Stimulated activated memory B cell treated with anti-CD40 and anti-IgM and Interleukin-4, amounts not matched to agents 10 μg/mL and 1 μg/mL and 100 μg/mL, for 72 hours (primary cell): ENCODE measurements around the gene BRICD5.

Experiments
- ATAC-seq: fragments of 150-1000 bp; cut with Tn5 transposase; 2 replicates; pipeline ENCODE4 v1.10.0; 2021
- H3K27ac Mint-ChIP-seq: one replicate; pipeline ENCODE4 v1.8.0; 2022; ENCODE audit warnings: mild to moderate bottlenecking, mixed read lengths
- H3K27me3 Mint-ChIP-seq: one replicate; pipeline ENCODE4 v1.8.0; 2022; ENCODE audit warnings: mixed read lengths
- H3K36me3 Mint-ChIP-seq: one replicate; pipeline ENCODE4 v1.8.0; 2022; ENCODE audit warnings: mixed read lengths
- H3K4me1 Mint-ChIP-seq: one replicate; pipeline ENCODE4 v1.8.0; 2022; ENCODE audit warnings: mixed read lengths
- H3K4me3 Mint-ChIP-seq: one replicate; pipeline ENCODE4 v1.8.0; 2022; ENCODE audit warnings: mild to moderate bottlenecking, moderate library complexity, mixed read lengths
- H3K9me3 Mint-ChIP-seq: one replicate; pipeline ENCODE4 v1.8.0; 2022; ENCODE audit warnings: mixed read lengths

Gene BRICD5

GRCh38 chr16:2176047-2176446 lies 34.6 kb downstream of the BRICD5 start:
- ATAC-seq = no peak
- no peak overlapping the region for H3K4me3 Mint-ChIP-seq
- no peaks in the 10 kb centered on the region for H3K9me3 Mint-ChIP-seq
- H3K27ac Mint-ChIP-seq = no peak overlapping the region
- peaks cover 45% of the 10 kb centered on the region for H3K36me3 Mint-ChIP-seq
- no peaks in the 10 kb centered on the region for H3K27me3 Mint-ChIP-seq
- H3K4me1 Mint-ChIP-seq = no peaks in the 10 kb centered on the region

DNA sequence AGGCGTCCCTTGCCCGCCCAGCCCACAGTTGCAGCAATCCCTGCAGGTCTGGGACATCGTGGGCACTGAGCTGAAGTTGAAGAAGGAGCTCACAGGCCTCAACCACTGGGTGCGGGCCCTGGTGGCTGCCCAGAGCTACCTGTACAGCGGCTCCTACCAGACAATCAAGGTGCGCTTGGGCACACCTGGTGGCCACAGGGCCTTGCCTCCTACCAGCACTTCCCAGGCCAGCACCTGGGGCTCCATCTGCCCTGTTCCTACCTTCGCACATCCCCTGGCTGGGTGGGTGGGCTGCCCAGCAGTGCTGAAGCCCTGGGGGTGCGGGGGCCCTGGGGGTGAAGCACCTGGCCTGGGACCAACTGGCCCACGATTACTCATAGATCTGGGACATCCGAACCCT lies 35.2 kb downstream of the BRICD5 start:
- Mint-ChIP-seq H3K4me3 (no peak overlapping the region), H3K4me1 (no peaks in the 10 kb centered on the region), H3K27ac (no peak overlapping the region), H3K27me3 (no peaks in the 10 kb centered on the region), H3K36me3 (peaks cover 45% of the 10 kb centered on the region), H3K9me3 (no peaks in the 10 kb centered on the region)
- no peak for ATAC-seq

DNA sequence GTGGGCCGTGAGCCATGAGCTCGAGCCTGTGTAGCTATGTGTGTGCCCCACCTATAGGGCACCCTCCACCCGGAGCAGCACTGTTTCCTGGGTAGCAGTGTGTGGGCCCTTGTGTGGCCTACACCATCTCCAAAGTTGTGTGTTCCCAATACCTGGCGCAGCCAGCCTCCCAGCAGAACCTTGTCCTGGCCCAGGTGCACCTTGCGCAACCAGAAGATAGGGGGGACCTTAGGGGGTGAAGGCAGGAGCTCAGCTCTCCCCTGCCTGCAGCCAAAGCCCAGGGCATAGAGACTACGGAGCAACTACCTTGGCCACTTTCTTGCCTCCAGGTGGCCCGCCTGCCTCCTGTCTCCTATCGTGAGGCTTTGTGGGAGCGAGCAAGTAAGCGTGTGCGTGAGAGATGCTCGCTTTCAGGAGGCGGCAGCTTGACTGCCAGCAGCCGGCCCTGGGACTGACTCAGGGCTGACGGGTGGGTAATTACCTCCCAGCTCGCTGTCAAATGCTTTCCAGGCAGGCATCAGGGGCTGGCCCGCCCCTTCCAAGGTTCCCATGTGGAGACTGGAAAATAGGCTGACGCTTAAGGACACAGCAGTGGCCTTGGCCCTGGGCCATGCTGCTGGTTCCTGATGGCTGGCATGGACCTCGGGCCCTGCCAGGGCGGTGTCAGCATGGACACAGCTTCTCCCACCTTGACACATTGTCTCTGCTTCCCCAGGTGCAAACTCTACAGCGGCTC lies 36.1 kb downstream of the BRICD5 start:
- ATAC-seq = no peak
- H3K36me3 Mint-ChIP-seq = peaks cover 45% of the 10 kb centered on the region
- H3K4me1 Mint-ChIP-seq = no peaks in the 10 kb centered on the region
- H3K27ac Mint-ChIP-seq = no peak overlapping the region
- no peaks in the 10 kb centered on the region for H3K9me3 Mint-ChIP-seq
- no peak overlapping the region for H3K4me3 Mint-ChIP-seq
- H3K27me3 Mint-ChIP-seq = no peaks in the 10 kb centered on the region

- ATAC-seq = no peak
- Mint-ChIP-seq H3K36me3 (peaks cover 45% of the 10 kb centered on the region), H3K27me3 (no peaks in the 10 kb centered on the region), H3K9me3 (no peaks in the 10 kb centered on the region), H3K4me3 (no peak overlapping the region), H3K4me1 (no peaks in the 10 kb centered on the region), H3K27ac (no peak overlapping the region)
Measured at GRCh38 chr16:2173916-2174315, 36.7 kb downstream of the BRICD5 start.

GRCh38 chr16:2173366-2173765 lies 37.3 kb downstream of the BRICD5 start:
- H3K27me3 Mint-ChIP-seq = no peaks in the 10 kb centered on the region
- no peak for ATAC-seq

GRCh38 chr16:2172688-2173335 lies 37.9 kb downstream of the BRICD5 start:
- H3K27ac Mint-ChIP-seq = no peak overlapping the region
- no peak for ATAC-seq

More at GRCh38 chr16:2173366-2173765, 37.3 kb downstream of the BRICD5 start:
- H3K9me3 Mint-ChIP-seq = no peaks in the 10 kb centered on the region
- H3K27ac Mint-ChIP-seq = no peak overlapping the region
- H3K4me1 Mint-ChIP-seq = no peaks in the 10 kb centered on the region
- H3K36me3 Mint-ChIP-seq = peaks cover 46% of the 10 kb centered on the region
- no peak overlapping the region for H3K4me3 Mint-ChIP-seq

DNA sequence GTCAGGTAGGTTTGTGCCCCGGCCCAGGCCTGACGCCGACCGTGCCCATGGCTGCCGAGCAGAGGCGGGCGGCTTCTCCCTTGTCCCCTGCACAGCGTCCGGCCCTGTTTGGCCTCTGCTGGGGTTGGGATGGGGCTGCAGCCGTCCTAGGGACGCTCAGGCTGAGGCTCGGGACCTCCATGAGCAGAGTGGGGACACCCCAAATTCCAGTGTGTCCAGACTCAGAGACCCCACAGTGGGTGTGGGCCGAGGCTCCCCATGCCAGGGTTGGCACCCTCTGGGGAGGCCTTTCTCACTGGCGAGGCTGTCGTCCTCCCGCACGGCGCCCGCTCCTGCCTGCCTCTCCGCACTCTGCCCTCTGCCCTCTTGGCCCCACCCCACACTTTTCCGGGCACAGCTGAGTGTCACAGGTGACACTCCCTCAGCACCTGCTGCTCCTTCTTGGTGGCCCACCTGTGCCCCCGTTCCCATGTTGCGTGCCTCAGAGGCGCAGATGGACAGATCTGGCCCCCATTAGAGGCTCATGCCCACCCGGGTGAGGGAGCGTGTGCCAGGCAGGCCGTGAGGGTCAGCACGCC lies 39.0 kb downstream of the BRICD5 start:
- Mint-ChIP-seq H3K4me1 (no peaks in the 10 kb centered on the region), H3K27ac (no peak overlapping the region), H3K9me3 (no peaks in the 10 kb centered on the region), H3K4me3 (no peak overlapping the region), H3K27me3 (no peaks in the 10 kb centered on the region), H3K36me3 (peaks cover 43% of the 10 kb centered on the region)
- ATAC-seq = no peak

More at GRCh38 chr16:2172688-2173335, 37.9 kb downstream of the BRICD5 start:
- no peaks in the 10 kb centered on the region for H3K9me3 Mint-ChIP-seq
- peaks cover 51% of the 10 kb centered on the region for H3K36me3 Mint-ChIP-seq
- no peaks in the 10 kb centered on the region for H3K4me1 Mint-ChIP-seq
- H3K27me3 Mint-ChIP-seq = no peaks in the 10 kb centered on the region
- H3K4me3 Mint-ChIP-seq = no peak overlapping the region

DNA sequence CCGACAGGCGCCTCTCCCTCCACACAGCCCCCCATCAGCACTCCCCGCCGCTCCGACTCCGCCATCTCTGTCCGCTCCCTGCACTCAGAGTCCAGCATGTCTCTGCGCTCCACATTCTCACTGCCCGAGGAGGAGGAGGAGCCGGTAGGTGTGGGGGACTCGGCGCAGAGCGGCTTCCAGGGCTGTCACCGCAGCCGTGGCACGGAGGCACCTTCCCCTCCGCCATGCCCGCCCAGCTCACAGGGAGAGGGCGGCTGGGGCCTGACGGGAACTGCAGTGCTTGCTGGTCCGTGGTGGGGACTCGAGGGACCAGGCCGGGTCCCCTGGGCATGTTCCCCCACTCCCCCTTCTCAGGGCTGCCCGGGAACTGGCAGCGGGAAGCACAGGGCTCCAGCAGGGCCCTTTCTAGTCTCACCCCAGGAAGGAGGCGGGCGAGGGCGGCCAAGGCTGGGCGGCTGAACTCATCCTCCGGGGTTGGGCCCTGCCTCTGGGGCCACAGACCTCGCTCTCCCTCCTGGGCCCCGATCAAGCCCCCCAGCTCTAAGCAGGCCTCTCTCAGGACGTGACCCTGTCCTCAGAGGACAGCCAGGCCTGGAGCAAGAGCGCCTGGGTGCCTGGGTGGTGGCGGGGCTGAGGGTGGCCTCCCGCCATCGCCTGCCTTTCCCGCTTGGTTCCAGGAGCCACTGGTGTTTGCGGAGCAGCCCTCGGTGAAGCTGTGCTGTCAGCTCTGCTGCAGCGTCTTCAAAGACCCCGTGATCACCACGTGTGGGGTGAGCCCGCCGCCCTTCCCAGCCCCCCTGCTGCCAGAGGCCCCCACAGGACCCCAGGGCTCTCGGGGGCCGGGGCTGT lies 39.9 kb downstream of the BRICD5 start:
- Mint-ChIP-seq H3K36me3 (peaks cover 43% of the 10 kb centered on the region), H3K4me1 (no peaks in the 10 kb centered on the region), H3K27me3 (no peaks in the 10 kb centered on the region), H3K9me3 (no peaks in the 10 kb centered on the region), H3K27ac (no peak overlapping the region), H3K4me3 (no peak overlapping the region)
- ATAC-seq = no peak

DNA sequence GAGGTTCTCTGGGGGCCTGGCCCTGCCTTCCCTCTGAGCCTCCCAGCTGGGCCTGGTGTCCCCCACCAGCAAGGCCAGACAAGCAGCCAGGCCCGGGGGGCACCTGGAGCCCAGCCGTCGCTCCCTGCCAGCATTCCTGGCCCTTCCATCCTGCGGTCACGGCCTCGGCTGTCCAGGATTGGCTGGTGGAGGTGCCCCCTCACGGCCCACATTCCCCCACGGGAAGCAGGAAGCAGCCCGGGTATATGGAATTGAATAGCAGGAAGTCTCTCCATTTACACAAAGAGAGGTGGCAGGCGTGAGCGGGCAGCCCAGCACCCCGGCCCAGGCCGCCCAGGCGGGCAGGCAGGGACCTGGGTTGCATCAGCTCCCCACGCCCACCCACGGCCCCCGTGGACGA lies 40.6 kb downstream of the BRICD5 start:
- Mint-ChIP-seq H3K4me1 (no peaks in the 10 kb centered on the region), H3K36me3 (peaks cover 39% of the 10 kb centered on the region), H3K4me3 (no peak overlapping the region), H3K9me3 (no peaks in the 10 kb centered on the region), H3K27ac (no peak overlapping the region), H3K27me3 (no peaks in the 10 kb centered on the region)
- no peak for ATAC-seq

DNA sequence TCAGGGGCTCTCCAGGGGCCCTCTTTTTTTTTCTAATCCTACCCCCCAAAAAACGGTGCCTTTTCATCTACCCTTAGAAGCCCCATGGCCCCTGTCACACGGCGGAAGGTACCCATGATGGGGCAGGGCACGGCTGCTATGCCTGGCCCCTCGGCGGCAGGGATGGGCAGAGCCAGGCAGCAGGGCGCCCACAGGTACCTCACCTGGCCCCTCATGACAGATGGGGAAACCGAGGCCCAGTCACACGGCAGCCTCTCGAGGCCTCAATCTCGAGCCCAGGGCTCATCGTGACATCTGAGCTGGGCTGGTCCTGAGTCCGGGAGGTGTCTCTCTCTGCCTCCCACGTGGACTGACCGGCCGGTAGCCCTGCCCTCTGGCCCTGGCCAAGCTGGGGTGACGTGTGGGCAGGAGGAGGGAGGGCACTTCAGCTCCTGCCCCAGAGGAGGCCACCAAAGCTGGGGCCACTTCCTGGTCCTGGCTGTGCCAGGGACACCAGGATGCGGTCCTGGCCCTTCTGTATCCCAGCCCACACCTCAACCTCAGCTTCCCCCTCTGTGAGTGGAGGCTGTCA lies 43.5 kb downstream of the BRICD5 start:
- H3K36me3 Mint-ChIP-seq = peaks cover 19% of the 10 kb centered on the region
- ATAC-seq = no peak
- no peaks in the 10 kb centered on the region for H3K27me3 Mint-ChIP-seq
- H3K27ac Mint-ChIP-seq = no peak overlapping the region
- H3K9me3 Mint-ChIP-seq = no peaks in the 10 kb centered on the region
- H3K4me1 Mint-ChIP-seq = peaks cover 2% of the 10 kb centered on the region
- H3K4me3 Mint-ChIP-seq = no peak overlapping the region

DNA sequence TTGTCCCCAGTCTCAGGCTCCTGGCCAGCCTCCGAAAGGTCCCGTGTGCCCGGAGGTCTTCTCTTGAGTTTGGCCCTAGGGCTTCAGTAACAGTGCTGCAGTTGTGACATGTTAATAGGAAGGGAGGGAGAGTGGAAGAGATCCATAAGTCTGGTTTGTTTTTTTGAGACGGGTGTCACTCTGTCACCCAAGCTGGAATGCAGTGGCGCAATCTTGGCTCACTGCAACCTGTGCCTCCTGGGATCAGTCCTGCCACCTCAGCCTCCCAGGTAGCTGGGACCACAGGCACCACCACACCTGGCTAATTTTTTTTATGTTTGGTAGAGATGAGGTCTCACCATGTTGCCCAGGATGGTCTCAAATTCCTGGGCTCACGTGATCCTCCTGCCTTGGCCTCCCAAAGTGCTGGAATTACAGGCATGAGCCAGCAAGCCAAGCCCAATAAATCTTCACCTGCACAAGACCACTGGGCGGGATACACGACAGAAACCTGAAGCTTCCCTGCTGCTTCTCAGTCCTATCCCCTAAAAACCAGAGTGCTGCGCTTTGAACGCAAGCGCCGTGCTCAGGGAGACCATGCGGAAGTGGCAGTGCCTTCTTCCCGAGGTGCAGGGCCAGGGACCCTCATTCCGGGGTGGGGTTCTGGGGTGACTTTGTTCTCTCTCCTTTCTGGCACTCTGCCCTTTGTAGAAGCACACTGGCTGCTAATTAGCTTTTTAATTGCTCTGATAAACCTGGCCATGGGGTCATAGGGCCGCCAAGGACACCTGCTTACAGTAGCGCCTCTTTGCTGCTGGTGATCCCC lies 44.2 kb downstream of the BRICD5 start:
- no peak for ATAC-seq
- H3K27me3 Mint-ChIP-seq = no peaks in the 10 kb centered on the region
- peaks cover 14% of the 10 kb centered on the region for H3K36me3 Mint-ChIP-seq
- peaks cover 9% of the 10 kb centered on the region for H3K4me1 Mint-ChIP-seq
- H3K27ac Mint-ChIP-seq = peak overlapping the region; percentile 73
- no peaks in the 10 kb centered on the region for H3K9me3 Mint-ChIP-seq
- no peak overlapping the region for H3K4me3 Mint-ChIP-seq

DNA sequence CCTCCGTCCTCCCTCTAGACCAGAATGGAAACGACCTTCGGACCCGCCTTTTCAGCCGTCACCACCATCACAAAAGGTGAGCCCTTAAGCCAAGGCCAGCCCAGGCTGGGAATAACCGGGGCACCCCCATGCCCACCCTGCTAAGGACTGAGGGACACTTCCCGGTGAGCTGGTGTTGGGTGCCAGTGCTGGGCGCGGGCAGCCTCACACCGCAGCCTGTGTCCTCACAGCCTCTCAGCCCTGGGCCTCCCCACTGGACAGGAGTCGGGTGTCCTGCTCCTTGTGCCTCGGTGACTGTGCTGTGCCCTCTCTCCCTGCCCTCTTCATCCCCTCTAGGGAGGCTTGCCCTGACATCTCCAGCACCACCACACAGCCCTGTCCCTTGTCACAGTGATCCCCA lies 44.8 kb downstream of the BRICD5 start:
- peaks cover 15% of the 10 kb centered on the region for H3K4me1 Mint-ChIP-seq
- H3K9me3 Mint-ChIP-seq = no peaks in the 10 kb centered on the region
- H3K27ac Mint-ChIP-seq = peak overlapping the region; percentile 73
- no peaks in the 10 kb centered on the region for H3K27me3 Mint-ChIP-seq
- no peak for ATAC-seq
- no peak overlapping the region for H3K4me3 Mint-ChIP-seq
- peaks cover 14% of the 10 kb centered on the region for H3K36me3 Mint-ChIP-seq

DNA sequence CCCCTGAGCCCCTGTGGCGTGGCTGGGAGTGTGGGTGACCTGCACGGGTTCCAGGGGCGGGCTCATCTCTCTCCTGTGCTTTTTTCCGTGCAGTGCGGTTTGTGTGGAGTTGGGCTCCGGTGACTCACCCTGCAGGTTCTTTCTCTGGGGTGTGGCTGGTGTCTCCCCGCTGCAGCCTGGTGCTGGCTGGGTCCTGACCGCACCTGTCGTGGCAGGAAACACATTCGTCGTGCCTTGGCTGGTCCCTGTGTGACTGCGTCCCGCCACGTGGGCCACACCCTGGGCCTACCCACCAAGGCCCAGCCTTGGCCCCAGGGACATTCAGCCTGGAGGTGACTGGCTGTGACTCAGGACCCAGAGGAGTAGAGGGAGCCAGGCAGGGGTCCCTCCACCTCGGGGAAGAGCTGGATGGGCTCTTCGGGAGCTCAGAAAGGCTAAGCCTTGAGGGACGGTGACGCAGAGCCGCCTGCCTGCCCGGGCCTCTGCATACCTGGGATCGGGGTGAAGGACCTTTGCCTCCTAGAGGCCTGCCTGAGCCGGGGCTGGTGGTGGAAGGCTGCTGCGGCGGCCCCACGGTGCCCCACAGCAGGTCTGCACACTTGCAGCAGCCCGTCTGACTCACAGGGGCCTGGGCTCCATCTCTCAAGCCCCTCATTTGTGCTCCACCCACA lies 47.3 kb downstream of the BRICD5 start:
- H3K27ac Mint-ChIP-seq = peak overlapping the region; percentile 82
- no peak for ATAC-seq

DNA sequence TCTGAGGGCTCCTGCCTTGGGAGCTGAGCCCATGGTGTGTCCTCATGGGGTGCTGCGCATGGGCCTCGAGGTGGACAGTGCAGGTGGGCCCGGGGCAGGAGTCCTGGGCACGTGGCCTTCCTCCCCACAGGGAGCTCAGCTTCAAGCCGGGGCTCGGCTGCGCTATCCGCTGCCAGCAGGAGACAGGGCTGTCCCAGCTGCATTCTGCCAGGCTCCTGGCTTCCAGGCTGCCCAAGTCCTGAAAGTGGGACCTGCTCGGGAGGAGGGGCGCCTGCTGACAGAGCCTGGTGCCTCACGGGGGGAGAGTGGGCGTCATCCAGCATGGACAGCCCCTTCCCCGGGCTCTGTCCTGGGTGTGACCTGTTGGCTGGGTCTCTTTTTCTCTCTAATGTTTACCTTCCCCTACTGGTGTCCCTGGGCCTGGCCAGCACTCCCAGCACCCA lies 48.0 kb downstream of the BRICD5 start:
- Mint-ChIP-seq H3K36me3 (peaks cover 7% of the 10 kb centered on the region), H3K4me1 (peaks cover 41% of the 10 kb centered on the region), H3K9me3 (no peaks in the 10 kb centered on the region), H3K27ac (peak overlapping the region; percentile 82), H3K27me3 (no peaks in the 10 kb centered on the region), H3K4me3 (no peak overlapping the region)
- no peak for ATAC-seq

More for the DNA sequence above, 47.3 kb downstream of the BRICD5 start:
- Mint-ChIP-seq H3K9me3 (no peaks in the 10 kb centered on the region), H3K36me3 (peaks cover 13% of the 10 kb centered on the region), H3K4me3 (no peak overlapping the region), H3K4me1 (peaks cover 35% of the 10 kb centered on the region), H3K27me3 (no peaks in the 10 kb centered on the region)
